Sigmoid colon (tissue), 7 donors: ENCODE measurements around the gene FBXW8. TPM values are rescaled to one million over a fixed set of nuclear protein-coding genes. Genes with fewer than 3 reads are reported as not detected.

Experiments used
- DNase-seq: peaks from one replicate; pipeline ENCODE4 v3.0.0-alpha.2; 2019
- H3K27ac ChIP-seq, 4 donors: fragments of 200-600 bp; sonication (generic); one replicate each; pipeline ENCODE4 v1.5.1; 2016 to 2019; ENCODE audit warnings: mild to moderate bottlenecking in 1 of 4
- H3K27me3 ChIP-seq, 3 donors: fragments of 200-600 bp; sonication (generic); one replicate each; pipeline ENCODE4 v1.5.1; 2019; ENCODE audit warnings: mild to moderate bottlenecking in 1 of 3
- H3K36me3 ChIP-seq, 4 donors: fragments of 200-600 bp; sonication (generic); one replicate each; pipeline ENCODE4 v1.5.1; 2016 to 2019
- H3K4me1 ChIP-seq, 4 donors: fragments of 200-600 bp; sonication (generic); one replicate each; pipeline ENCODE4 v1.5.1; 2017 to 2019
- H3K4me3 ChIP-seq, 4 donors: fragments of 200-600 bp; sonication (generic); one replicate each; pipeline ENCODE4 v1.5.1; 2017 to 2019; ENCODE audit warnings: mild to moderate bottlenecking in 2 of 4, moderate library complexity in 1 of 4
- H3K9me3 ChIP-seq, 4 donors: fragments of 200-600 bp in 3 of 4; sonication (generic) in 3 of 4; one replicate each; pipeline versions ENCODE4 v1.5.1 to v1.6.1; 2013 to 2019
- EP300 ChIP-seq, 4 donors: sonication (generic); formaldehyde crosslinking; IDR thresholded peaks; one replicate each; pipeline ENCODE4 v1.6.1; 2017; ENCODE audit warnings: antibody characterized with exemption in 4 of 4
- POLR2A ChIP-seq, 2 donors: fragments of 450-650 bp; IDR thresholded peaks; one replicate each; pipeline ENCODE4 v1.6.1; 2016; ENCODE audit warnings: antibody characterized with exemption in 2 of 2, mild to moderate bottlenecking in 2 of 2, moderate library complexity in 2 of 2
- POLR2AphosphoS5 ChIP-seq, 4 donors: sonication (generic); formaldehyde crosslinking; IDR thresholded peaks; one replicate each; pipeline ENCODE4 v1.6.1; 2017; ENCODE audit warnings: antibody characterized with exemption in 4 of 4
- WGBS, 2 donors: extraction: QIAGEN DNeasy Blood & Tissue Kit; methylation state at CpG; one replicate each; pipeline ENCODE4 v1.1.7; 2013; 5-methylcytosine and 5-hydroxymethylcytosine counted together
- intact Hi-C: fragments of 100-400 bp; cut with DNase I; formaldehyde crosslinking; loops from one replicate; pipeline ENCODE4 v1.15.1; 2023
- polyA plus RNA-seq, 3 donors: library from polyadenylated mRNA; stranded (reverse); fragments of 200-250 nt; gene quantifications; one replicate each; pipeline ENCODE4 v1.2.3, GENCODE V29; 2013
- total RNA-seq, 4 donors: library from RNA; depleted of rRNA; stranded (reverse); fragments of >200 nt; gene quantifications; one replicate each; pipeline ENCODE4 v1.1.0, GENCODE V29; 2016
- TF ChIP-seq, protein P1 (sequence below), 4 experiments: fragments of 450-650 bp in 3 of 4; fragments of 200-600 bp in 1 of 4; IDR thresholded peaks; one replicate each; pipeline ENCODE4 v1.5.1; 2016 to 2019; ENCODE audit warnings: antibody characterized with exemption in 4 of 4, mild to moderate bottlenecking in 3 of 4, moderate library complexity in 2 of 4
- donor health status: healthy with polysubstance abuse.
- donor health status: Bipolar disorder and iron deficiency.
- donor health status: healthy.

The FBXW8 gene
- total and polyA plus RNA-seq, 7 donors: 2.3 to 19.1 (median 7.7) TPM

DNA sequence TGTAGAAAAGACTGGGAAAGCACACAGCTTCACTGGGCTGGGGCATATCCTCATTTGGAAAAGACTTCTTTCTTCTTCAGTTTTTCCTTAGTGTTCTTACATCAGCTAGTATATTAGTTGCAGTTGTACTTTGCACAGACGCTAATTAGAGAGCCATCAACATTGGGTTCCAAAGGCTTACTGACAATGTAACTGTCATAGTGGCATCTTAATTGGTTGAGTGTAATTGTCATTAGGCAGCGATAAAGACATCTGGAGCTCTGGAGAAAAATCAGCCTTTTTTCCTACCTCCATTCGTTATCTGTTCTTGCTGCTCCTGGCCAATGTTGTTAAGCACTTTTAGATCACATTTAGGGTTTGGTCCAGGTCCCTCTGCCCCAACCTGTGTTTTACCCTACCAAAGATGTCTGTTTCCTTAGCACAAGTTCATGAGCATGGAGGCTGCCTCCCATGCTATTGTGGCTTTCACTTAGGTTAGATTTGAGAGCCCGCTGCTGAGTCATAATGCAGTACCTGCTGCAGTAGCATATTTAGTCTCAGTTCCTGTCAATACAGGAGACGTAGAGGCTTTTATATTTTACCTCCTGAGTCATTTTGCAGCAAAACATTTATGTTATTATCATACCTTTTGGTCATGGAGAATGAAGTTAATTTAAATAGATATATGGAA, 49.2 kb downstream of the FBXW8 start:
- Histone ChIP-seq H3K9me3 (no peaks in the 10 kb centered on the region), H3K4me3 (no peak overlapping the region), H3K27ac (no peak overlapping the region), H3K27me3 (no peaks in the 10 kb centered on the region), H3K4me1 (peaks cover 0 to 12% (median 10%) of the 10 kb centered on the region in 4 donors), H3K36me3 (no peaks in the 10 kb centered on the region)
- DNase-seq: no peak
- TF ChIP-seq EP300 (IDR thresholded peaks at IDR 0.05) (no peak), POLR2AphosphoS5 (IDR thresholded peaks at IDR 0.05) (no peak), POLR2A (IDR thresholded peaks at IDR 0.05) (no peak)
- TF ChIP-seq, protein P1, sequence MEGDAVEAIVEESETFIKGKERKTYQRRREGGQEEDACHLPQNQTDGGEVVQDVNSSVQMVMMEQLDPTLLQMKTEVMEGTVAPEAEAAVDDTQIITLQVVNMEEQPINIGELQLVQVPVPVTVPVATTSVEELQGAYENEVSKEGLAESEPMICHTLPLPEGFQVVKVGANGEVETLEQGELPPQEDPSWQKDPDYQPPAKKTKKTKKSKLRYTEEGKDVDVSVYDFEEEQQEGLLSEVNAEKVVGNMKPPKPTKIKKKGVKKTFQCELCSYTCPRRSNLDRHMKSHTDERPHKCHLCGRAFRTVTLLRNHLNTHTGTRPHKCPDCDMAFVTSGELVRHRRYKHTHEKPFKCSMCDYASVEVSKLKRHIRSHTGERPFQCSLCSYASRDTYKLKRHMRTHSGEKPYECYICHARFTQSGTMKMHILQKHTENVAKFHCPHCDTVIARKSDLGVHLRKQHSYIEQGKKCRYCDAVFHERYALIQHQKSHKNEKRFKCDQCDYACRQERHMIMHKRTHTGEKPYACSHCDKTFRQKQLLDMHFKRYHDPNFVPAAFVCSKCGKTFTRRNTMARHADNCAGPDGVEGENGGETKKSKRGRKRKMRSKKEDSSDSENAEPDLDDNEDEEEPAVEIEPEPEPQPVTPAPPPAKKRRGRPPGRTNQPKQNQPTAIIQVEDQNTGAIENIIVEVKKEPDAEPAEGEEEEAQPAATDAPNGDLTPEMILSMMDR (IDR thresholded peaks at IDR 0.05): no peak
- intact Hi-C loops: no loop called here
- WGBS, 2 donors: 79 to 93% methylated on average over 5 of the region's 5 CpGs

- intact Hi-C loops: no loop called here
These were observed 51.4 kb downstream of the FBXW8 start for GRCh38 chr12:116962197-116962596.

GRCh38 chr12:116962783-116963356, 52.1 kb downstream of the FBXW8 start:
- H3K4me3 ChIP-seq: no peak overlapping the region
- no peak for DNase-seq
- no peaks in the 10 kb centered on the region for H3K9me3 ChIP-seq
- WGBS, 2 donors: 95% methylated on average over 9 of the region's 9 CpGs
- H3K27ac ChIP-seq: no peak overlapping the region
- intact Hi-C loops: no loop called here
- H3K27me3 ChIP-seq: no peaks in the 10 kb centered on the region
- peaks cover 0 to 15% (median 13%) of the 10 kb centered on the region in 4 donors for H3K4me1 ChIP-seq
- H3K36me3 ChIP-seq: peaks cover 0 to 10% (median 3%) of the 10 kb centered on the region in 4 donors
- TF ChIP-seq POLR2AphosphoS5 (IDR thresholded peaks at IDR 0.05): no peak
- no peak for TF ChIP-seq POLR2A (IDR thresholded peaks at IDR 0.05)
- TF ChIP-seq, protein P1 (IDR thresholded peaks at IDR 0.05): no peak
- no peak for TF ChIP-seq EP300 (IDR thresholded peaks at IDR 0.05)

More at GRCh38 chr12:116962197-116962596, 51.4 kb downstream of the FBXW8 start:
- WGBS, 2 donors: 58 to 91% methylated on average over 4 of the region's 4 CpGs
- no peak overlapping the region for H3K27ac ChIP-seq
- no peak for DNase-seq
- TF ChIP-seq, protein P1 (IDR thresholded peaks at IDR 0.05): no peak
- TF ChIP-seq EP300 (IDR thresholded peaks at IDR 0.05) (no peak), POLR2AphosphoS5 (IDR thresholded peaks at IDR 0.05) (no peak), POLR2A (IDR thresholded peaks at IDR 0.05) (no peak)
- H3K27me3 ChIP-seq: no peaks in the 10 kb centered on the region
- no peak overlapping the region for H3K4me3 ChIP-seq
- H3K4me1 ChIP-seq: peaks cover 0 to 15% (median 13%) of the 10 kb centered on the region in 4 donors
- peaks cover 0 to 10% (median 3%) of the 10 kb centered on the region in 4 donors for H3K36me3 ChIP-seq
- no peaks in the 10 kb centered on the region for H3K9me3 ChIP-seq

GRCh38 chr12:116964054-116965050, 53.6 kb downstream of the FBXW8 start:
- Histone ChIP-seq H3K9me3 (no peaks in the 10 kb centered on the region), H3K27ac (peak overlapping the region in 3 of 4 donors; percentile 6 to 57 (median 32)), H3K27me3 (no peaks in the 10 kb centered on the region), H3K4me1 (peaks cover 0 to 15% (median 13%) of the 10 kb centered on the region in 4 donors), H3K36me3 (peaks cover 0 to 10% (median 3%) of the 10 kb centered on the region in 4 donors), H3K4me3 (no peak overlapping the region)
- TF ChIP-seq EP300 (IDR thresholded peaks at IDR 0.05): no peak
- TF ChIP-seq POLR2A (IDR thresholded peaks at IDR 0.05): no peak
- TF ChIP-seq, protein P1 (IDR thresholded peaks at IDR 0.05): no peak
- TF ChIP-seq POLR2AphosphoS5 (IDR thresholded peaks at IDR 0.05): peak in 1 of 4 donors; percentile 12
- no peak for DNase-seq
- 70 to 81% methylated on average over 14 of the region's 14 CpGs for WGBS, 2 donors
- intact Hi-C loops: no loop called here
